ENCODE results near the gene ZNF783.

ZNF783 gene

GRCh38 chr7:149282331-149282655 lies 20.3 kb downstream of the ZNF783 start:
- Histone ChIP-seq H3K9me3 (ENCODE audit: severe bottlenecking) (no peaks in the 10 kb centered on the region), H3K27ac (ENCODE audit: poor library complexity, severe bottlenecking) (no peak overlapping the region), H3K4me3 (ENCODE audit: severe bottlenecking) (no peak overlapping the region), H3K27me3 (ENCODE audit: insufficient read depth, poor library complexity, severe bottlenecking) (no peaks in the 10 kb centered on the region), H3K36me3 (ENCODE audit: low read depth) (peaks cover 22% of the 10 kb centered on the region), H3K4me1 (ENCODE audit: insufficient read depth, poor library complexity, severe bottlenecking) (peaks cover 2% of the 10 kb centered on the region)
- ATAC-seq (ENCODE audit: low read depth) (no peak), DNase-seq (ENCODE audit: low spot score) (no peak)
- no peak for TF ChIP-seq CTCF (IDR thresholded peaks at IDR 0.05; ENCODE audit: poor library complexity, severe bottlenecking)

GRCh38 chr7:149283321-149283720 lies 21.3 kb downstream of the ZNF783 start:
- ATAC-seq (ENCODE audit: low read depth) = no peak

GRCh38 chr7:149284343-149284742 lies 22.3 kb downstream of the ZNF783 start:
- peaks cover 2% of the 10 kb centered on the region for H3K4me1 ChIP-seq (ENCODE audit: insufficient read depth, poor library complexity, severe bottlenecking)
- H3K9me3 ChIP-seq (ENCODE audit: severe bottlenecking) = no peaks in the 10 kb centered on the region
- H3K36me3 ChIP-seq (ENCODE audit: low read depth) = peaks cover 5% of the 10 kb centered on the region
- H3K27ac ChIP-seq (ENCODE audit: poor library complexity, severe bottlenecking) = no peak overlapping the region
- no peaks in the 10 kb centered on the region for H3K27me3 ChIP-seq (ENCODE audit: insufficient read depth, poor library complexity, severe bottlenecking)
- H3K4me3 ChIP-seq (ENCODE audit: severe bottlenecking) = no peak overlapping the region
- ATAC-seq (ENCODE audit: low read depth) (no peak), DNase-seq (ENCODE audit: low spot score) (no peak)
- TF ChIP-seq CTCF (IDR thresholded peaks at IDR 0.05; ENCODE audit: poor library complexity, severe bottlenecking) = no peak

More at GRCh38 chr7:149283321-149283720, 21.3 kb downstream of the ZNF783 start:
- no peak for DNase-seq (ENCODE audit: low spot score)
- Histone ChIP-seq H3K36me3 (ENCODE audit: low read depth) (peaks cover 12% of the 10 kb centered on the region), H3K27ac (ENCODE audit: poor library complexity, severe bottlenecking) (no peak overlapping the region), H3K4me3 (ENCODE audit: severe bottlenecking) (no peak overlapping the region), H3K9me3 (ENCODE audit: severe bottlenecking) (no peaks in the 10 kb centered on the region), H3K4me1 (ENCODE audit: insufficient read depth, poor library complexity, severe bottlenecking) (peaks cover 2% of the 10 kb centered on the region), H3K27me3 (ENCODE audit: insufficient read depth, poor library complexity, severe bottlenecking) (no peaks in the 10 kb centered on the region)
- no peak for TF ChIP-seq CTCF (IDR thresholded peaks at IDR 0.05; ENCODE audit: poor library complexity, severe bottlenecking)

- DNase-seq (ENCODE audit: low spot score) (peak; percentile 94), ATAC-seq (ENCODE audit: low read depth) (peak; percentile 93)
- Histone ChIP-seq H3K27ac (ENCODE audit: poor library complexity, severe bottlenecking) (no peak overlapping the region), H3K4me3 (ENCODE audit: severe bottlenecking) (peak overlapping the region; percentile 46), H3K4me1 (ENCODE audit: insufficient read depth, poor library complexity, severe bottlenecking) (peaks cover 2% of the 10 kb centered on the region), H3K27me3 (ENCODE audit: insufficient read depth, poor library complexity, severe bottlenecking) (no peaks in the 10 kb centered on the region), H3K36me3 (ENCODE audit: low read depth) (peaks cover 5% of the 10 kb centered on the region), H3K9me3 (ENCODE audit: severe bottlenecking) (no peaks in the 10 kb centered on the region)
- TF ChIP-seq CTCF (IDR thresholded peaks at IDR 0.05; ENCODE audit: poor library complexity, severe bottlenecking) = peak; percentile 16
Observed at GRCh38 chr7:149284850-149285585, 23.0 kb downstream of the ZNF783 start.

- H3K27me3 ChIP-seq (ENCODE audit: insufficient read depth, poor library complexity, severe bottlenecking) = no peaks in the 10 kb centered on the region
- TF ChIP-seq CTCF (IDR thresholded peaks at IDR 0.05; ENCODE audit: poor library complexity, severe bottlenecking) = no peak
- H3K9me3 ChIP-seq (ENCODE audit: severe bottlenecking) = no peaks in the 10 kb centered on the region
- H3K27ac ChIP-seq (ENCODE audit: poor library complexity, severe bottlenecking) = no peak overlapping the region
- H3K4me1 ChIP-seq (ENCODE audit: insufficient read depth, poor library complexity, severe bottlenecking) = peaks cover 2% of the 10 kb centered on the region
- no peak for DNase-seq (ENCODE audit: low spot score)
- ATAC-seq (ENCODE audit: low read depth) = peak; percentile 2; the same call in 1 of the 3 replicates
- H3K4me3 ChIP-seq (ENCODE audit: severe bottlenecking) = peak overlapping the region; percentile 46
- peaks cover 5% of the 10 kb centered on the region for H3K36me3 ChIP-seq (ENCODE audit: low read depth)
Observed at GRCh38 chr7:149285603-149286002, 23.6 kb downstream of the ZNF783 start.
